GM10847 (cell line): ENCODE data around the gene KCNA10.

ENCODE experiments used
- POLR2A ChIP-seq: IDR thresholded peaks from 2 replicates; pipeline ENCODE4 v1.6.1; 2011; ENCODE audit not compliant: insufficient read length; ENCODE audit errors: extremely low read depth

Gene KCNA10

GRCh38 chr1:110511436-110511835 is 7.5 kb downstream of the KCNA10 start:
- TF ChIP-seq POLR2A, result no peak

GRCh38 chr1:110509655-110510054 is 9.3 kb downstream of the KCNA10 start:
- no peak for TF ChIP-seq POLR2A

GRCh38 chr1:110508028-110508940 is 10.7 kb downstream of the KCNA10 start:
- no peak for TF ChIP-seq POLR2A

- no peak for TF ChIP-seq POLR2A
These were observed 12.4 kb downstream of the KCNA10 start for GRCh38 chr1:110506541-110506940.

- TF ChIP-seq POLR2A, result no peak
These were observed 13.4 kb downstream of the KCNA10 start for GRCh38 chr1:110505596-110505995.

- no peak for TF ChIP-seq POLR2A
These were observed 14.7 kb downstream of the KCNA10 start for GRCh38 chr1:110504226-110504625.

GRCh38 chr1:110503471-110503870 is 15.5 kb downstream of the KCNA10 start:
- TF ChIP-seq POLR2A, result no peak

- no peak for TF ChIP-seq POLR2A
These were observed 16.4 kb downstream of the KCNA10 start for GRCh38 chr1:110502402-110503151.

GRCh38 chr1:110501488-110502132 is 17.4 kb downstream of the KCNA10 start:
- TF ChIP-seq POLR2A, result no peak

- TF ChIP-seq POLR2A, result no peak
These were observed 20.7 kb downstream of the KCNA10 start for GRCh38 chr1:110498270-110498669.

GRCh38 chr1:110495926-110496600 is 22.9 kb downstream of the KCNA10 start:
- no peak for TF ChIP-seq POLR2A

- TF ChIP-seq POLR2A, result no peak
These were observed 24.2 kb downstream of the KCNA10 start for GRCh38 chr1:110494522-110495406.

GRCh38 chr1:110494036-110494435 is 24.9 kb downstream of the KCNA10 start:
- no peak for TF ChIP-seq POLR2A

GRCh38 chr1:110493059-110493699 is 25.8 kb downstream of the KCNA10 start:
- no peak for TF ChIP-seq POLR2A
